Vagina (tissue), 2 donors: ENCODE results near the gene SNX7. TPM values are rescaled to one million over a fixed set of nuclear protein-coding genes. Genes with fewer than 3 reads are reported as not detected.

ENCODE experiments used
- DNase-seq, 2 donors: peaks; one replicate each; pipeline ENCODE4 v3.0.0-alpha.2; 2017; ENCODE audit errors: extremely low spot score in 2 of 2
- H3K27ac ChIP-seq: fragments of 200-600 bp; sonication (generic); one replicate; pipeline ENCODE4 v1.5.1; 2019
- H3K27me3 ChIP-seq: fragments of 200-600 bp; sonication (generic); one replicate; pipeline ENCODE4 v1.5.1; 2019
- H3K36me3 ChIP-seq, 2 donors: fragments of 200-600 bp; sonication (generic); one replicate each; pipeline ENCODE4 v1.5.1; 2017 to 2019
- H3K4me1 ChIP-seq: fragments of 200-600 bp; sonication (generic); one replicate; pipeline ENCODE4 v1.5.1; 2019
- H3K4me3 ChIP-seq, 2 donors: fragments of 200-600 bp; sonication (generic); 1 replicate in 1 of 2; 2 replicates in 1 of 2; pipeline ENCODE4 v1.5.1; 2016 to 2019
- H3K9me3 ChIP-seq: fragments of 200-600 bp; sonication (generic); one replicate; pipeline ENCODE4 v1.5.1; 2019
- POLR2A ChIP-seq, 2 donors: fragments of 450-650 bp; IDR thresholded peaks; one replicate each; pipeline ENCODE4 v1.6.1; 2017; ENCODE audit warnings: antibody characterized with exemption in 2 of 2, mild to moderate bottlenecking in 2 of 2, moderate library complexity in 2 of 2
- POLR2AphosphoS5 ChIP-seq, 2 donors: sonication (generic); formaldehyde crosslinking; IDR thresholded peaks; one replicate each; pipeline ENCODE4 v1.9.0; 2017; ENCODE audit warnings: antibody characterized with exemption in 2 of 2, mild to moderate bottlenecking in 2 of 2, low read depth in 1 of 2; ENCODE audit not compliant: insufficient read depth in 1 of 2
- intact Hi-C: fragments of 100-400 bp; cut with DNase I; formaldehyde crosslinking; loops from one replicate; pipeline ENCODE4 v1.15.1; 2023
- total RNA-seq: library from RNA; depleted of rRNA; stranded (reverse); fragments of >200 nt; gene quantifications from one replicate; pipeline ENCODE4 v1.2.3, GENCODE V29; 2016
- TF ChIP-seq, protein P1 (sequence below), 3 experiments: fragments of 450-650 bp in 2 of 3; fragments of 200-600 bp in 1 of 3; sonication (generic) in 1 of 3; IDR thresholded peaks; one replicate each; pipeline ENCODE4 v1.5.1; 2017 to 2019; ENCODE audit warnings: antibody characterized with exemption in 3 of 3, mild to moderate bottlenecking in 2 of 3, moderate library complexity in 2 of 3

Gene SNX7
- total RNA-seq, 1 donor from 2014 or later = 21.4 TPM

GRCh38 chr1:98653123-98653522, 8.4 kb upstream of the SNX7 start:
- intact Hi-C loops = no loop called here
- H3K27ac ChIP-seq = no peak overlapping the region
- TF ChIP-seq POLR2AphosphoS5 (IDR thresholded peaks at IDR 0.05; ENCODE audit: insufficient read depth in 1 of 2, low read depth in 1 of 2) (no peak), POLR2A (IDR thresholded peaks at IDR 0.05) (no peak)
- TF ChIP-seq, protein P1, sequence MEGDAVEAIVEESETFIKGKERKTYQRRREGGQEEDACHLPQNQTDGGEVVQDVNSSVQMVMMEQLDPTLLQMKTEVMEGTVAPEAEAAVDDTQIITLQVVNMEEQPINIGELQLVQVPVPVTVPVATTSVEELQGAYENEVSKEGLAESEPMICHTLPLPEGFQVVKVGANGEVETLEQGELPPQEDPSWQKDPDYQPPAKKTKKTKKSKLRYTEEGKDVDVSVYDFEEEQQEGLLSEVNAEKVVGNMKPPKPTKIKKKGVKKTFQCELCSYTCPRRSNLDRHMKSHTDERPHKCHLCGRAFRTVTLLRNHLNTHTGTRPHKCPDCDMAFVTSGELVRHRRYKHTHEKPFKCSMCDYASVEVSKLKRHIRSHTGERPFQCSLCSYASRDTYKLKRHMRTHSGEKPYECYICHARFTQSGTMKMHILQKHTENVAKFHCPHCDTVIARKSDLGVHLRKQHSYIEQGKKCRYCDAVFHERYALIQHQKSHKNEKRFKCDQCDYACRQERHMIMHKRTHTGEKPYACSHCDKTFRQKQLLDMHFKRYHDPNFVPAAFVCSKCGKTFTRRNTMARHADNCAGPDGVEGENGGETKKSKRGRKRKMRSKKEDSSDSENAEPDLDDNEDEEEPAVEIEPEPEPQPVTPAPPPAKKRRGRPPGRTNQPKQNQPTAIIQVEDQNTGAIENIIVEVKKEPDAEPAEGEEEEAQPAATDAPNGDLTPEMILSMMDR (IDR thresholded peaks at IDR 0.05) = no peak

GRCh38 chr1:98659879-98660278, 1.6 kb upstream of the SNX7 start:
- Histone ChIP-seq H3K4me3 (no peak overlapping the region), H3K36me3 (no peaks in the 10 kb centered on the region), H3K27ac (no peak overlapping the region), H3K9me3 (no peaks in the 10 kb centered on the region), H3K4me1 (peaks cover 17% of the 10 kb centered on the region), H3K27me3 (no peaks in the 10 kb centered on the region)
- TF ChIP-seq POLR2AphosphoS5 (IDR thresholded peaks at IDR 0.05; ENCODE audit: insufficient read depth in 1 of 2, low read depth in 1 of 2) (no peak), POLR2A (IDR thresholded peaks at IDR 0.05) (no peak)
- TF ChIP-seq, protein P1 (IDR thresholded peaks at IDR 0.05) = no peak
- intact Hi-C loops = no loop called here
- DNase-seq = no peak

More at GRCh38 chr1:98653123-98653522, 8.4 kb upstream of the SNX7 start:
- Histone ChIP-seq H3K27me3 (no peaks in the 10 kb centered on the region), H3K9me3 (no peaks in the 10 kb centered on the region), H3K4me1 (no peaks in the 10 kb centered on the region), H3K4me3 (no peak overlapping the region), H3K36me3 (no peaks in the 10 kb centered on the region)
- no peak for DNase-seq

DNA sequence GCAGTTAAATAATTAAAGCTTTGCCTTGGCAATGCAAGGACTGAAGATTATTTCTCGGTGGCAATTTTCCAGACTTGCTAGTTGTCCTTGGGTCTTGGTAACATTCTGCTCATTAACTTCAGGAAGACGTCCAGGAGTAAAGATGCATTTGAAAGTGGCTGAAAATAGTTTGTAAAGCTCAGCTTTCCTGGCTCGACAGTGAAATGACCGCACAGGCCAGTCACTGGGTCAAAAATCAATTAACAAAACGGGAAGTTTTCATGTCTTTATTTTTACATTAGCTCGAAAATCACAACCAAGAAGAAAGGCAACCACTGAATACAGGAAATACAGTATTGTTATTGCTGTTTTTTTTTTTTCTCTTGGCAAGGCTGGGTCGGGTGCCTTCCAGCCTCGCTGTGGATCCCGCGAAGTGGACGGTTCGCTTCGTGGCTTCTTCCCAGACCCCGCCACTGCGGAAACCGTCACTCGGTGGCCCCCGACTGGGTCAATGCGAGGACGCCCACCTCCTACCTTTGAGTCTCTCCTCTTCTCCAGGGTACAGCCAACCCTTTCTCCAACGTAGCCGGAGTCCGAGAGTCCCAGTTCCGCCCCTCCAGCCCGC, 479 bp upstream of the SNX7 start:
- Histone ChIP-seq H3K4me3 (peak overlapping the region; percentile 73 to 82), H3K9me3 (no peaks in the 10 kb centered on the region), H3K27ac (peak overlapping the region; percentile 88), H3K27me3 (no peaks in the 10 kb centered on the region), H3K4me1 (peaks cover 17% of the 10 kb centered on the region), H3K36me3 (no peaks in the 10 kb centered on the region)
- TF ChIP-seq, protein P1 (IDR thresholded peaks at IDR 0.05) = no peak
- TF ChIP-seq POLR2AphosphoS5 (IDR thresholded peaks at IDR 0.05; ENCODE audit: insufficient read depth in 1 of 2, low read depth in 1 of 2) (peak in 1 of 2 donors; percentile 46), POLR2A (IDR thresholded peaks at IDR 0.05) (no peak)
- no peak for DNase-seq
- intact Hi-C loops = no loop called here

- intact Hi-C loops = no loop called here
- DNase-seq = no peak
Measured at GRCh38 chr1:98662356-98662670, 792 bp downstream of the SNX7 start.

GRCh38 chr1:98668733-98669132, 7.2 kb downstream of the SNX7 start:
- Histone ChIP-seq H3K36me3 (no peaks in the 10 kb centered on the region), H3K27me3 (no peaks in the 10 kb centered on the region), H3K9me3 (no peaks in the 10 kb centered on the region), H3K4me3 (no peak overlapping the region), H3K4me1 (peaks cover 21% of the 10 kb centered on the region), H3K27ac (peak overlapping the region; percentile 28)
- intact Hi-C loops = no loop called here
- TF ChIP-seq POLR2A (IDR thresholded peaks at IDR 0.05) (no peak), POLR2AphosphoS5 (IDR thresholded peaks at IDR 0.05; ENCODE audit: insufficient read depth in 1 of 2, low read depth in 1 of 2) (peak in 1 of 2 donors; percentile 62)
- DNase-seq = no peak

More at GRCh38 chr1:98662356-98662670, 792 bp downstream of the SNX7 start:
- H3K27me3 ChIP-seq = no peaks in the 10 kb centered on the region
- peak overlapping the region; percentile 73 to 82 for H3K4me3 ChIP-seq
- TF ChIP-seq, protein P1 (IDR thresholded peaks at IDR 0.05) = no peak
- peak in 1 of 2 donors; percentile 13 for TF ChIP-seq POLR2A (IDR thresholded peaks at IDR 0.05)
- no peak for TF ChIP-seq POLR2AphosphoS5 (IDR thresholded peaks at IDR 0.05; ENCODE audit: insufficient read depth in 1 of 2, low read depth in 1 of 2)
- H3K36me3 ChIP-seq = no peaks in the 10 kb centered on the region
- peak overlapping the region; percentile 88 for H3K27ac ChIP-seq
- H3K9me3 ChIP-seq = no peaks in the 10 kb centered on the region
- peaks cover 17% of the 10 kb centered on the region for H3K4me1 ChIP-seq
